SH-SY5Y (cell line): Measurements from ENCODE around the gene RPL29.
A peak's percentile ranks its signal among the peaks of the same experiment; 100 is the strongest.

ENCODE experiments used
- GATA2 ChIP-seq: IDR thresholded peaks from 2 replicates; pipeline ENCODE4 v1.6.1; 2011; ENCODE audit warnings: mild to moderate bottlenecking, low read depth, low read length
- GATA3 ChIP-seq: IDR thresholded peaks from 2 replicates; pipeline ENCODE4 v1.6.1; 2011; ENCODE audit warnings: low read depth, mild to moderate bottlenecking, low read length, moderate library complexity

RPL29 gene

GRCh38 chr3:52018319-52019000, 22.8 kb upstream of the RPL29 start:
- TF ChIP-seq GATA2 (no peak), GATA3 (no peak)

DNA sequence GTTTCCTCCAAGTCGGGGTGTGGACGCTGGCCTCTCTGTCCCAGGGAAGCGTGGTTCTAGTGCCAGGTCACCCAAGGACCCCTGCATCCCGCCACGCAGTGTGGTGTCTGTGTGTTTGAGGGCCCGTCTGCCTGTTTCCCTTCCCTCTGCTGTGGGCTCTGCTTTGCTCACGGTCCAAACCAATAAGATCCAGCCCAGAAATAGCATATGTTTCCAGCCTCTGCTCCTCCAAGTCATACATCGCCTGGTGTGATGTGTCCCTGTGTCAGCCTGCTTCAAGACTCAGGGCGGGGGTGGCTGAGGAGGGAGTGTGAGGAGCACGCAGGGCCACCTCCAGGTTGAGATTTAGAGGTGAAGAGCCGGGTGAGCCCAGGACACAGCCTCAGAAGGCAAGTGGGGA, 21.9 kb upstream of the RPL29 start:
- no peak for TF ChIP-seq GATA3
- TF ChIP-seq GATA2: no peak

- no peak for TF ChIP-seq GATA3
- TF ChIP-seq GATA2: no peak
These were observed 19.9 kb upstream of the RPL29 start for GRCh38 chr3:52015438-52016228.

GRCh38 chr3:52014613-52015012, 18.9 kb upstream of the RPL29 start:
- TF ChIP-seq GATA2 (no peak), GATA3 (no peak)

- no peak for TF ChIP-seq GATA3
- no peak for TF ChIP-seq GATA2
These were observed 18.3 kb upstream of the RPL29 start for GRCh38 chr3:52013802-52014598.

GRCh38 chr3:52012699-52013098, 17.0 kb upstream of the RPL29 start:
- TF ChIP-seq GATA2 (no peak), GATA3 (no peak)

DNA sequence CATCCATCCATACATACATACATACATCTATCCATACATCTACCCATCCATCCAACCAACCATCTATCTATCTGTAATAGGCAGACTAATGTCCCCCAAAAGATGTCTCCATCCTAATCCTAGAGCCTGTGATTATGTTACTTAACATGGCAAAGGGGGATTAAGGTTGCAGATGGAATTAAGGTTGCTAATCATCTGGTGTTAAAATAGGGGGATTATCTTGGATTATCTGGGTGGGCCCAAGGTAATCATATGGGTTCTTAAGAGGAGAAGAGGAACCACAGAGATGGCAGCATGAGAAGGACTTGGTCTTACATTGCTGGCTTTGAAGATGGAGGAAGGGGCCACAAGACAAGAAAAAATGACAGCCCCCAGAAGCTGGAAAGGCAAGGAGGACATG, 14.7 kb upstream of the RPL29 start:
- no peak for TF ChIP-seq GATA3
- no peak for TF ChIP-seq GATA2

DNA sequence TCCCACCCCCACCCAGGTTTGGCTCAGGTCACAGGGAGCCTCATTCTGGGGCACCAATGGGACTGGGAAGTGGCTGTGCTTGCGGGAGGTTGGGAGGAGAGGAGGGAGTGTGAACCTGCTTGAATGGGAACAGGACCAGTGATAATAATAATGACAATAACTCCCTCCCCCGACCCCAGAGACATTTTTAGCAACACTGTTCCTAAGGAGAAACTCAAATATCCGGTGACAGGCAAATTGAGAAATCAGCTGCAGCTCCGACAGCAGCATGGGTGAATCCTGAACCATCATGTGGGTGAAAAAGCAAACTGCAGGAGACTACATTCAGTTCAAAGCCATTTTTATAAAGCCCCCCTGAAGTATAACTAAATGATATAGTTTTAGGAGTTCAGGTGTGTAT, 11.6 kb upstream of the RPL29 start:
- no peak for TF ChIP-seq GATA3

DNA sequence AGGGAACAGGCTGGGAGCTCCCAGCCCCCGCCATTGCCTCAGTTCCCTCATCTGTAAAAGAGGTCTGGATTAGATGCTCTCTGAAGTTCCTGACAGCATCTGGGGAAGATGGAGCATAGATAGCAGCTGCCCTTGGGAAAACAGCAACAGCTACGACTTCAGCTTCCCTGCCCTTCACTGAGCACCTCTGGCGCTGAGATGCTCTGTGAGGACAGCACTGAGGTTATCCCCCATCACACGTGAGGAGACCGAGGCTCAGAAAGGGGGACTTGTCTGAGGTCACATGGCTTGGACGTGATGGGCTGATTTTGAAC, 11.1 kb upstream of the RPL29 start:
- TF ChIP-seq GATA3: no peak
- TF ChIP-seq GATA2: peak; percentile 73

- TF ChIP-seq GATA3 (no peak), GATA2 (peak; percentile 75)
These were observed 10.5 kb upstream of the RPL29 start for GRCh38 chr3:52006017-52006819.

DNA sequence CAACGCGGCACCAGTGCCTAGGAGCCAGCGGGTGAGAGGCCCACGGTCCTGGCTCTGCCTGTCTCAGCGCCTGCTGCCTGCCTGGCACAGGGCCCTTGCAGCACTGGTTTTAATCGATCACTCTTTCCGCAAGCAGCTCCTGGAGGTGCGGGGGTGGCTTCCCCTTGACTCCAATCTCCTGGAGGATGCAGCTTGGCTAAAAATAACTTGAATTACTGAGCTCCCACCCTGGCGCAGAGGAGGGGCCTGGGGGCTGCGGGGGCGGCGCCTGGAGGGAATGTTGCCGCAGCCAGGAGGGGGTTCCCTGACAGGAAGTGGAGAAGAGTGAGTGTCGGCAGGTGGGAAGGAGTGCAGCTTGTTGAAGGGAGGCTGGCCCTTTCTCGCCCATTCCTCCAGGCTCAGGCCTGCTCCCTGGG, 9.9 kb upstream of the RPL29 start:
- TF ChIP-seq GATA2 (no peak), GATA3 (no peak)

DNA sequence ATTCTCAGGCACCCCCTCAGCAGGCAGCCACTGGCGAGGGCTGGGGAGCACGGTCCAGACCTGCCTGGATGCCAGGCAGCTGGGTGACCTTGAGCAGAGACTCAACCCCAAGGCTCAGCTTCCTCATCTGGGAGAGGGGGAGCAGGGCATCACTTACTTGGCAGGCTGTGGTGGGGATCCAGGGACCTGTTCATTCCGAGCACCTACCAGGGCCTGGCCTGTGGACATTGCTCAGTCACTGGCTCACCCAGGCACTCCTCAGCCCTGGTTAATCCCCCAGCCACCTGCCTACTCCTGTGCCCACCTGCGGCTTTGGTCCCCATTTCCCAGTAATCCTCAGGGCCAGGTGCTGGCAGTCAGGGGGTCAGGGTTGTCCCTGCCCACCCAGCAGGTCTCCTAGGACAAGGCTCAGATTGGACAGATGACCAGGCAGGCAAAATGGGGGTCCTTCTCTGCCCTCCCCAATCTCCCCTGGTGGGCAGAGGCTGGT, 9.3 kb upstream of the RPL29 start:
- TF ChIP-seq GATA2 (no peak), GATA3 (no peak)

- TF ChIP-seq GATA3 (no peak), GATA2 (no peak)
These were observed 8.6 kb upstream of the RPL29 start for GRCh38 chr3:52004163-52004787.
